Activated naive CD8-positive, alpha-beta T cell treated with anti-CD3 and anti-CD28 coated beads, Interleukin-2, amount 50 U/mL, for 24 hours (primary cell): Measurements from ENCODE around the gene MYCBPAP.
"Not testable (repeated sequence)": the region's sequence is repeated elsewhere in the genome, so short reads cannot be mapped to it uniquely, and the experiment has no call there.

Experiments
- ATAC-seq: fragments of 150-1000 bp; cut with Tn5 transposase; one replicate; pipeline ENCODE4 v1.10.0; 2021
- DNase-seq: peaks from one replicate; pipeline ENCODE4 v3.0.0; 2021
- H3K27ac Mint-ChIP-seq: one replicate; pipeline ENCODE4 v1.8.0; 2021; ENCODE audit warnings: mild to moderate bottlenecking, mixed read lengths
- H3K27me3 Mint-ChIP-seq: one replicate; pipeline ENCODE4 v1.8.0; 2021; ENCODE audit warnings: mixed read lengths
- H3K36me3 Mint-ChIP-seq: one replicate; pipeline ENCODE4 v1.8.0; 2021; ENCODE audit warnings: low read depth, mixed read lengths
- H3K4me1 Mint-ChIP-seq: one replicate; pipeline ENCODE4 v1.8.0; 2021; ENCODE audit warnings: mixed read lengths
- H3K4me3 Mint-ChIP-seq: one replicate; pipeline ENCODE4 v1.8.0; 2021; ENCODE audit warnings: mild to moderate bottlenecking, moderate library complexity, mixed read lengths
- H3K9me3 Mint-ChIP-seq: one replicate; pipeline ENCODE4 v1.8.0; 2021; ENCODE audit warnings: mixed read lengths

MYCBPAP gene

GRCh38 chr17:50468304-50469207, 39.7 kb upstream of the MYCBPAP start, which contains the start of gene CHAD:
Gene CHAD (minus strand): TSS chr17:50468880. CDS start chr17:50468813, 67 bp downstream.
- ATAC-seq = peak; percentile 23
- Mint-ChIP-seq H3K27ac (no peak within 1 kb of the TSS), H3K36me3 (no peaks in the 10 kb centered on the region), H3K4me3 (no peak within 1 kb of the TSS), H3K9me3 (no peaks in the 10 kb centered on the region), H3K27me3 (peaks cover 25% of the 10 kb centered on the region), H3K4me1 (peaks cover 2% of the 10 kb centered on the region)
- no peak for DNase-seq

- Mint-ChIP-seq H3K27me3 (peaks cover 25% of the 10 kb centered on the region), H3K36me3 (no peaks in the 10 kb centered on the region), H3K27ac (no peak overlapping the region), H3K9me3 (no peaks in the 10 kb centered on the region), H3K4me3 (no peak overlapping the region), H3K4me1 (peaks cover 2% of the 10 kb centered on the region)
- ATAC-seq (no peak), DNase-seq (no peak)
These were observed 39.0 kb upstream of the MYCBPAP start for GRCh38 chr17:50469208-50469605.

DNA sequence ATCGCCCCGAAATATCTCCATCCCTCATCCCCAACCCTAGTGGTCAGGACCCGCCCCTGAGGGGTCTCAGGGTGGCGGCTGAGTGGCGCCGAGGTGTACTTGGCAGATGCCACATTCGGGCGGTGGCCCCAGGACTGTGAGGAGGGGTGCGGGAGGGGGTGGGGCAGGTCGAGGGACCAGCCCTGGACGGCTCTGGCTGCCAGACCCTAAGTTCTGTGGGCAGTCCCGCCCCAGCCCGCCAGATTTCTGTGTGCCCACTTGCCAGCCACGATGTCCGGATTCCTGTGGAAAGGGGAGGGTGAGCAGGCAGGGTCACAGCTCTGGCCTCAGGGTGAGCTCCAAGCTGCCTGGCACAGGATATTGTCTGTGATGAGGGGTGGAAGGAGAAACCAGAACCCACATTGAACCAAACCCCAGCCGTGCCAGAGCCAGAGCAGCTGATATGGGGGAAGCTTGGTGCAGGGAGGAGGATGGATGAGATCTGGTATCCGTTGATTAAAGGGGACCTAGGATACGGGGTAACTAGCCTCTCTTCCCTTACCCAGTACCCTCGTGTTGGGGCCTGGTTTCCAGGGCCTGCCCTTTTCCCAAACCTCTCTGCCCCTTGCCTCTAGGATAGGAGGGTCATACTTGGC, 38.5 kb upstream of the MYCBPAP start:
- H3K27ac Mint-ChIP-seq = no peak overlapping the region
- H3K36me3 Mint-ChIP-seq = no peaks in the 10 kb centered on the region
- H3K9me3 Mint-ChIP-seq = no peaks in the 10 kb centered on the region
- DNase-seq (no peak), ATAC-seq (no peak)
- H3K27me3 Mint-ChIP-seq = peaks cover 25% of the 10 kb centered on the region
- H3K4me1 Mint-ChIP-seq = peaks cover 2% of the 10 kb centered on the region
- H3K4me3 Mint-ChIP-seq = no peak overlapping the region

DNA sequence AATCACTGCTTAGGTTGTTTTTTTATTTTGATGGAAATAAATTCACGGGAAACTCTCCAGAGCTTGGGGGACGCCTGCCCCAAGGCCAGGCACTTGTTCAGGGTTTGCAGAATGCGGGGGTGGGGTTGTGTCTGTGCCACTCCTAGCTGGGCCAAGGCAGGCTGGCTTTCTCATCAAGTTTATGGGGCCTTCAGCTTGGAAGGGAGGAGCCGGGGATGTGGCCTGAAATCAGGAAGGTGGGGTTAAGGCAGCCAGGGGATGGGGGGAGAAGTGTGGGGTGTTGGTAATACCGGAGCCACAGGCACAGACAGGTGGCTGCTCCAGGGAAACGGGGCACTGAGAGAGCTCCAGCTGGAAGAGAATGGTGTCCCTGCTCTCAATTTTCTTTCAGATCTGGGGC, 37.8 kb upstream of the MYCBPAP start:
- ATAC-seq = no peak
- Mint-ChIP-seq H3K27ac (no peak overlapping the region), H3K9me3 (no peaks in the 10 kb centered on the region), H3K27me3 (peaks cover 25% of the 10 kb centered on the region), H3K4me1 (peaks cover 2% of the 10 kb centered on the region), H3K36me3 (no peaks in the 10 kb centered on the region), H3K4me3 (no peak overlapping the region)
- DNase-seq = no peak

DNA sequence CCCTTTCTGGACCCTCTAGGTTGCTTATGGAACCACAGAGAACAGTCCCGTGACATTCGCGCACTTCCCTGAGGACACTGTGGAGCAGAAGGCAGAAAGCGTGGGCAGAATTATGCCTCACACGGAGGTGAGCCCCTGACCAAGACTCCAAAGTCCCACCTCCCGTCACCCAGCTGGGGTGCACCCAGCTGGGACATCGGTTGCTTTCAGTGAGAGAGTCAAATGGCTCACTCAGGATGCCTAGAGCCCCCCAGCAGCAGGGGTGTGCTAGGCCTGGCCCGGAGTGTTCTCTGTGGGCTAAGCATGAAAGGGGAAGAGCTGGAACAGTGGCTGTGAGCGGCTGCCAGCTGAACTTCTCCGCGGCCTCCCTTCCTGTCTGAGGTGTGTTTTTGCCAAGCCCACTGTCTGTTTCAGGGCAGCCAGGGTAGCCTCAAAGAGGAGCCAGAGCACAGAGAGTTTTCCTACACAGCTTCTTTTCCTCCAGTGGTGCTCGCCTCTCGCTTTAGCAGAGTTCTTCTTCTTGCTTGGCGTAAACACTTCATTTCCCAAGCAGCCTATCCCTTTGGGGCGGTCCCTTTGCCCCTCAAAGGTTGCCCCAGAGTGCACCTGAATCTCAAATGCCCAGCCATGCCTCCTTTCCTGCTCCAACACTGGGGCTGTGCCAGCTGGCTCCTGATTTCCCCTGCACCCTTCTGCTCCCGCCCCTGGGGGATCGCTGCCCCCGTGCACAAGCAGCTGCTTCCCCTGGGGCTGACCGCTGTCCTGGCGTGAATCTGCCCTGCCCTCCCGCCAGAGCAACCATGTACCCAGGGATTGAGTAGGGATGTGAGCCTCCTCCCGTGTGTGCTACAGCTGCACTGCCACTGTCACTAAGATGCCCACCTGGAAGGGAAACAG, 37.0 kb upstream of the MYCBPAP start:
- ATAC-seq (no peak), DNase-seq (no peak)
- Mint-ChIP-seq H3K27me3 (peaks cover 26% of the 10 kb centered on the region), H3K9me3 (no peaks in the 10 kb centered on the region), H3K4me1 (peaks cover 2% of the 10 kb centered on the region), H3K4me3 (no peak overlapping the region), H3K27ac (no peak overlapping the region), H3K36me3 (no peaks in the 10 kb centered on the region)

GRCh38 chr17:50472286-50472685, 36.0 kb upstream of the MYCBPAP start:
- ATAC-seq = no peak
- Mint-ChIP-seq H3K27ac (no peak overlapping the region), H3K36me3 (no peaks in the 10 kb centered on the region), H3K4me3 (no peak overlapping the region), H3K27me3 (peaks cover 29% of the 10 kb centered on the region), H3K9me3 (no peaks in the 10 kb centered on the region), H3K4me1 (peaks cover 2% of the 10 kb centered on the region)
- DNase-seq = no peak

DNA sequence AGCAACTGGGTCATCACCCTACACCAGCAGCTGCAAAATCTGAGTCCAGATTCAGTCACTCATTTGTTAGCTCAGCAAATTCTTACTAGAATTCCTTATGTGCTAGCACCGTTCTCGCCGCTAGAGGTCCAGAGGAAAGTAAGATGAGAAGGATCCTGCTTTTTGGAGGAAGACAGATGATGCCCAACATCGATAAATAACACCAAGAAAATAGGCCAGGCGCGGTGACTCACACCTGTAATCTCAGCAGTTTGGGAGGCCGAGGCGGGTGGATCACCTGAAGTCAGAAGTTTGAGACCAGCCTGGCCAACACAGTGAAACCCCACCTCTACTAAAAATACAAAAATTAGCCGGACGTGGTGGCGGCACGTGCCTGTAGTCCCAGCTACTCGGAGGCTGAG, 35.5 kb upstream of the MYCBPAP start:
- not testable (repeated sequence) for ATAC-seq, DNase-seq, H3K4me1 Mint-ChIP-seq, H3K9me3 Mint-ChIP-seq, H3K27ac Mint-ChIP-seq, H3K4me3 Mint-ChIP-seq, H3K36me3 Mint-ChIP-seq
- H3K27me3 Mint-ChIP-seq = peaks cover 24% of the 10 kb centered on the region

DNA sequence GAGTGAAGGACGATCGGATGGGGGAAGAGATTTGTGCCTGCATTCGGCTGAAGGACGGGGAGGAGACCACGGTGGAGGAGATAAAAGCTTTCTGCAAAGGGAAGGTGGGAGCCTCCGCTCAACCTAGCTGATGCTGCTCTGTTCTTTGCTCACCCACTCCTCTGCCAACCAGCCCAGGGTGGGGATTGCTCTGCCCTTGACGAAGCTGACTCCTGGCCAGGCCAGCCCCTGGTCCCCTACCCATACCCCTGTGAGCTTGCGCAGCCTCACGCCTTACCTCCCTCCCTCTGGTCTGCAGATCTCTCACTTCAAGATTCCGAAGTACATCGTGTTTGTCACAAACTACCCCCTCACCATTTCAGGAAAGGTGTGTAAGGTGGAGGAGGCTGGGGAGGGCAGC, 34.3 kb upstream of the MYCBPAP start:
- H3K27me3 Mint-ChIP-seq = peaks cover 16% of the 10 kb centered on the region
- ATAC-seq (no peak), DNase-seq (no peak)
- no peaks in the 10 kb centered on the region for H3K9me3 Mint-ChIP-seq
- H3K4me3 Mint-ChIP-seq = no peak overlapping the region
- H3K27ac Mint-ChIP-seq = no peak overlapping the region
- peaks cover 8% of the 10 kb centered on the region for H3K4me1 Mint-ChIP-seq
- no peaks in the 10 kb centered on the region for H3K36me3 Mint-ChIP-seq

GRCh38 chr17:50474523-50474922, 33.7 kb upstream of the MYCBPAP start:
- Mint-ChIP-seq H3K27me3 (peaks cover 14% of the 10 kb centered on the region), H3K4me1 (peaks cover 10% of the 10 kb centered on the region), H3K9me3 (no peaks in the 10 kb centered on the region), H3K27ac (no peak overlapping the region), H3K4me3 (no peak overlapping the region), H3K36me3 (no peaks in the 10 kb centered on the region)
- ATAC-seq = no peak
- no peak for DNase-seq

- H3K9me3 Mint-ChIP-seq = no peaks in the 10 kb centered on the region
- no peak for DNase-seq
- H3K4me1 Mint-ChIP-seq = peaks cover 19% of the 10 kb centered on the region
- H3K36me3 Mint-ChIP-seq = peaks cover 3% of the 10 kb centered on the region
- peaks cover 11% of the 10 kb centered on the region for H3K27me3 Mint-ChIP-seq
- no peak overlapping the region for H3K4me3 Mint-ChIP-seq
- no peak overlapping the region for H3K27ac Mint-ChIP-seq
- no peak for ATAC-seq
These were observed 32.9 kb upstream of the MYCBPAP start for GRCh38 chr17:50475362-50475761.

GRCh38 chr17:50475775-50476544, 32.3 kb upstream of the MYCBPAP start:
- H3K27me3 Mint-ChIP-seq, H3K36me3 Mint-ChIP-seq, DNase-seq, H3K4me3 Mint-ChIP-seq, H3K27ac Mint-ChIP-seq, ATAC-seq, H3K9me3 Mint-ChIP-seq: not testable (repeated sequence)
- peaks cover 22% of the 10 kb centered on the region for H3K4me1 Mint-ChIP-seq

GRCh38 chr17:50476545-50477315, 31.5 kb upstream of the MYCBPAP start:
- Mint-ChIP-seq H3K4me1 (peaks cover 22% of the 10 kb centered on the region), H3K4me3 (no peak overlapping the region), H3K9me3 (no peaks in the 10 kb centered on the region), H3K27me3 (peaks cover 8% of the 10 kb centered on the region), H3K27ac (no peak overlapping the region), H3K36me3 (peaks cover 3% of the 10 kb centered on the region)
- DNase-seq (no peak), ATAC-seq (no peak)

GRCh38 chr17:50477976-50478375, 30.3 kb upstream of the MYCBPAP start:
- no peak for ATAC-seq
- Mint-ChIP-seq H3K27ac (peak overlapping the region; percentile 94), H3K36me3 (peaks cover 8% of the 10 kb centered on the region)

More at GRCh38 chr17:50477976-50478375, 30.3 kb upstream of the MYCBPAP start:
- peaks cover 26% of the 10 kb centered on the region for H3K4me1 Mint-ChIP-seq
- no peaks in the 10 kb centered on the region for H3K9me3 Mint-ChIP-seq
- H3K27me3 Mint-ChIP-seq = peaks cover 8% of the 10 kb centered on the region
- DNase-seq = peak; percentile 8
- H3K4me3 Mint-ChIP-seq = peak overlapping the region; percentile 78
